Stimulated activated CD8-positive, alpha-beta memory T cell treated with anti-CD3 and anti-CD28 coated beads, Interleukin-2, amount 100 ng/mL, for 1 hour (primary cell): ENCODE results near the gene ERI3.

ENCODE experiments used
- DNase-seq, 2 donors: peaks; one replicate each; pipeline ENCODE4 v3.0.0-alpha.2; 2020; ENCODE audit warnings: low read depth in 2 of 2

The ERI3 gene

GRCh38 chr1:44262414-44262813 lies 92.6 kb downstream of the ERI3 start:
- no peak for DNase-seq

GRCh38 chr1:44261962-44262361 lies 93.1 kb downstream of the ERI3 start:
- no peak for DNase-seq

GRCh38 chr1:44261171-44261817 lies 93.8 kb downstream of the ERI3 start:
- no peak for DNase-seq

- no peak for DNase-seq
Measured at GRCh38 chr1:44260792-44261170, 94.3 kb downstream of the ERI3 start.

GRCh38 chr1:44259090-44259489 lies 96.0 kb downstream of the ERI3 start:
- no peak for DNase-seq

GRCh38 chr1:44256762-44257554 lies 98.1 kb downstream of the ERI3 start:
- DNase-seq, result no peak

- no peak for DNase-seq
Measured at GRCh38 chr1:44254392-44254910, 100.6 kb downstream of the ERI3 start.

- no peak for DNase-seq
Measured at GRCh38 chr1:44251989-44252671, 102.9 kb downstream of the ERI3 start.

GRCh38 chr1:44251486-44251885 lies 103.6 kb downstream of the ERI3 start:
- no peak for DNase-seq

- no peak for DNase-seq
Measured at GRCh38 chr1:44250068-44250781, 104.8 kb downstream of the ERI3 start.

GRCh38 chr1:44249543-44249942 lies 105.5 kb downstream of the ERI3 start:
- no peak for DNase-seq

GRCh38 chr1:44246806-44247205 lies 108.3 kb downstream of the ERI3 start:
- no peak for DNase-seq

- no peak for DNase-seq
Measured at GRCh38 chr1:44244986-44245385, 110.1 kb downstream of the ERI3 start.

- DNase-seq, result no peak
Measured at GRCh38 chr1:44243782-44244495, 111.1 kb downstream of the ERI3 start.

- DNase-seq, result no peak
Measured at GRCh38 chr1:44242746-44243145, 112.3 kb downstream of the ERI3 start.

- no peak for DNase-seq
Measured at GRCh38 chr1:44240802-44241671, 114.0 kb downstream of the ERI3 start.

GRCh38 chr1:44239961-44240371 lies 115.1 kb downstream of the ERI3 start:
- no peak for DNase-seq

GRCh38 chr1:44239331-44239960 lies 115.6 kb downstream of the ERI3 start:
- DNase-seq, result no peak

- DNase-seq, result no peak
Measured at GRCh38 chr1:44238660-44239059, 116.4 kb downstream of the ERI3 start.
